Psoas muscle (tissue), 8 donors: ENCODE results near the gene ITIH1. TPM values are rescaled to one million over a fixed set of nuclear protein-coding genes. Genes with fewer than 3 reads are reported as not detected.

Source experiments
- ATAC-seq, 4 donors: fragments of 200-7000 bp; cut with Tn5 transposase; one replicate each; pipeline ENCODE4 v1.9.1; 2020; ENCODE audit warnings: moderate library complexity in 3 of 4, mild to moderate bottlenecking in 2 of 4
- DNase-seq, 2 donors: peaks; one replicate each; pipeline ENCODE4 v3.0.0-alpha.2; 2020
- H3K27ac ChIP-seq: fragments of 200-600 bp; one replicate; pipeline ENCODE4 v1.8.0; 2022
- H3K27me3 ChIP-seq, 3 donors: fragments of 200-600 bp in 1 of 3; one replicate each; pipeline versions ENCODE4 v1.6.1 to v1.8.0; 2013 to 2022; ENCODE audit warnings: low read length in 2 of 3, mild to moderate bottlenecking in 2 of 3, moderate library complexity in 1 of 3; ENCODE audit not compliant: insufficient read depth in 3 of 3
- H3K36me3 ChIP-seq, 2 donors: fragments of 200-600 bp in 1 of 2; one replicate each; pipeline versions ENCODE4 v1.6.1 to v1.8.0; 2013 to 2022; ENCODE audit warnings: low read depth in 1 of 2, mild to moderate bottlenecking in 1 of 2, moderate library complexity in 1 of 2; ENCODE audit not compliant: insufficient read depth in 1 of 2
- H3K4me1 ChIP-seq: fragments of 200-600 bp; one replicate; pipeline ENCODE4 v1.8.0; 2022
- H3K4me3 ChIP-seq: fragments of 200-600 bp; one replicate; pipeline ENCODE4 v1.8.0; 2022; ENCODE audit warnings: mild to moderate bottlenecking
- H3K9me3 ChIP-seq: fragments of 200-600 bp; one replicate; pipeline ENCODE4 v1.8.0; 2022
- WGBS, 3 donors: extraction: QIAGEN DNeasy Blood & Tissue Kit; methylation state at CpG; one replicate each; pipeline versions ENCODE4 v1.1.6 to v1.1.7; 2013; 5-methylcytosine and 5-hydroxymethylcytosine counted together
- intact Hi-C, 2 donors: fragments of 100-400 bp; cut with DNase I; formaldehyde crosslinking; loops; one replicate each; pipeline versions ENCODE4 v1.11.0 to v1.14.2; 2022
- polyA plus RNA-seq, 3 donors: library from polyadenylated mRNA; stranded (reverse); fragments of 200-250 nt; gene quantifications; one replicate each; pipeline ENCODE4 v1.2.3, GENCODE V29; 2013
- total RNA-seq, 4 donors: library from RNA; stranded (reverse); fragmentation: NEBNext Ultra II Directional in 2 of 4; extraction: Animal tissue kit (Norgen Biotek cat#: 25700) in 2 of 4; gene quantifications; one replicate each; pipeline versions ENCODE4 v1.2.1 to v1.2.4, GENCODE V29; 2021 to 2023
- TF ChIP-seq, protein P1 (sequence below): fragments of 200-600 bp; IDR thresholded peaks from one replicate; pipeline ENCODE4 v1.8.0; 2022; ENCODE audit warnings: antibody characterized with exemption
- donor health status: healthy with polysubstance abuse.
- donor health status: DM: no; HTN: no; CAD: no; lungs with moderate emphysema.
- donor health status: Bipolar disorder and iron deficiency.
- donor health status: healthy.
- donor health status: DM: yes; HTN: yes; CAD: no.
- donor health status: DM: no; HTN: no; CAD: no.
- donor health status: DM: no; HTN: no; CAD: no.
- donor health status: DM: yes; HTN: yes; CAD: no.

Gene ITIH1
- total and polyA plus RNA-seq, 7 donors, result 0.03 TPM; not detected in 6

- DNase-seq (no peak), ATAC-seq (no peak)
- Histone ChIP-seq H3K4me3 (no peak overlapping the region), H3K36me3 (peaks cover 2 to 100% of the 10 kb centered on the region in 2 donors), H3K27ac (no peak overlapping the region), H3K27me3 (no peaks in the 10 kb centered on the region), H3K4me1 (no peaks in the 10 kb centered on the region), H3K9me3 (no peaks in the 10 kb centered on the region)
- intact Hi-C loops, result loop anchor here in 1 of 2 donors (10.0 kb wide), 1 partner anchor 185 kb away; no protein-coding TSS in a partner anchor
- TF ChIP-seq, protein P1, sequence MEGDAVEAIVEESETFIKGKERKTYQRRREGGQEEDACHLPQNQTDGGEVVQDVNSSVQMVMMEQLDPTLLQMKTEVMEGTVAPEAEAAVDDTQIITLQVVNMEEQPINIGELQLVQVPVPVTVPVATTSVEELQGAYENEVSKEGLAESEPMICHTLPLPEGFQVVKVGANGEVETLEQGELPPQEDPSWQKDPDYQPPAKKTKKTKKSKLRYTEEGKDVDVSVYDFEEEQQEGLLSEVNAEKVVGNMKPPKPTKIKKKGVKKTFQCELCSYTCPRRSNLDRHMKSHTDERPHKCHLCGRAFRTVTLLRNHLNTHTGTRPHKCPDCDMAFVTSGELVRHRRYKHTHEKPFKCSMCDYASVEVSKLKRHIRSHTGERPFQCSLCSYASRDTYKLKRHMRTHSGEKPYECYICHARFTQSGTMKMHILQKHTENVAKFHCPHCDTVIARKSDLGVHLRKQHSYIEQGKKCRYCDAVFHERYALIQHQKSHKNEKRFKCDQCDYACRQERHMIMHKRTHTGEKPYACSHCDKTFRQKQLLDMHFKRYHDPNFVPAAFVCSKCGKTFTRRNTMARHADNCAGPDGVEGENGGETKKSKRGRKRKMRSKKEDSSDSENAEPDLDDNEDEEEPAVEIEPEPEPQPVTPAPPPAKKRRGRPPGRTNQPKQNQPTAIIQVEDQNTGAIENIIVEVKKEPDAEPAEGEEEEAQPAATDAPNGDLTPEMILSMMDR, result no peak
- 79 to 94% (median 90%) methylated on average over 1 of the region's 1 CpG for WGBS, 3 donors
Measured at GRCh38 chr3:52739730-52740129, 37.7 kb upstream of the ITIH1 start.

DNA sequence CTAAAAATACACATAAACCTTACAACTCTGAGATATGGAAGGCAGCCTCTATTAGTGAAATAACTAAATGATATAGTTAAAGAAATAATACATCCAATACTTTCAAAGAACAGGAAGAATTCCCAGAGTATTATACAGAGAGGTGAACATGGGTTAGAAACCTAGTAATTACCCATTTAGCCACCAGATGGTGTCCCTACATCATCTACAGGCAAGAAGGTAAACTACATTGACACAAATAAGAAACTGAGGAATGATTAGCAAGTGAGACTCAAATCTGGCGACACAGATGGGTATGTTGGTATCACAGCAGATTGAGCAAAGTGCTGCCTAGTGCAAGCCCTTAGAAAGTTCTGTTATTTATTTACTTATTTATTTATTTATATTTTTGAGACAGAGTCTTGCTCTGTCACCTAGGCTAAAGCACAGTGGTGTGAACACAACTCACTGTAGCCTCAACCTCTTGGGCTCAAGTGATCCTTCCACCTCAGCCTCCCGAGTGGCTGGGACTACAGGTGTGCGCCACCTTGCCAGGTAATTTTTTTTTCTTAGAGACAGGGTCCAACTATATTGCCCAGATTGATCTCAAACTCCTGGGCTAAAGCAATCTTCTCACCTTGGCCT, 34.9 kb upstream of the ITIH1 start:
- H3K4me3 ChIP-seq, result no peak overlapping the region
- ATAC-seq (peak in 2 of 4 donors; percentile 53 to 74), DNase-seq (no peak)
- H3K36me3 ChIP-seq, result peaks cover 3 to 100% of the 10 kb centered on the region in 2 donors
- no peaks in the 10 kb centered on the region for H3K9me3 ChIP-seq
- H3K27ac ChIP-seq, result no peak overlapping the region
- TF ChIP-seq, protein P1, result peak; percentile 65
- 90 to 93% (median 90%) methylated on average over 3 of the region's 3 CpGs for WGBS, 3 donors
- no peaks in the 10 kb centered on the region for H3K27me3 ChIP-seq
- no peaks in the 10 kb centered on the region for H3K4me1 ChIP-seq
- intact Hi-C loops, result loop anchor here (2.0 to 10.0 kb wide), 3 partner anchors 182 to 330 kb away; no protein-coding TSS in a partner anchor

DNA sequence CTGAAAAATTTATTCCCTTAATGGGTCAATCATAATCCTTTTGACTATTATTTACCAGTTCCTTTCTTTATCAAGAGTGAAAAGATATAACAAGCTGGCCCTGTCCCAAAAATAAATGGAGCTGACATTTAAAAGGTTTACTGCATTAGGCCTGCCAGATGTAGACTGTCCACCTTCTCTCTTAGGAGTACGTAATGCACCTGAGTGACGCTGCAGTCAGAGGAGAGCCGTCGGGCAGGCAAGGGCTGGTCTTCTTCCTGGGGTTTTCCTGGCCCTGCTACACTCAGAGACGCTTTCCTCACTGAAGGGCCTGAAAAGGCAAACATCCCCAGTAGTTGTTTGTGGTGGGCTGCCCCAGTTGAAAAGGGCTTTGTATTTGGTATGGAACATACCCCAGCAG, 34.2 kb upstream of the ITIH1 start:
- DNase-seq (no peak), ATAC-seq (no peak)
- H3K27me3 ChIP-seq, result no peaks in the 10 kb centered on the region
- H3K9me3 ChIP-seq, result no peaks in the 10 kb centered on the region
- no peak overlapping the region for H3K4me3 ChIP-seq
- WGBS, 3 donors, result 92 to 98% (median 96%) methylated on average over 5 of the region's 5 CpGs
- H3K36me3 ChIP-seq, result peaks cover 3 to 100% of the 10 kb centered on the region in 2 donors
- TF ChIP-seq, protein P1, result no peak
- H3K27ac ChIP-seq, result no peak overlapping the region
- H3K4me1 ChIP-seq, result no peaks in the 10 kb centered on the region
- intact Hi-C loops, result loop anchor here (2.0 to 10.0 kb wide), 3 partner anchors 182 to 330 kb away; no protein-coding TSS in a partner anchor

DNA sequence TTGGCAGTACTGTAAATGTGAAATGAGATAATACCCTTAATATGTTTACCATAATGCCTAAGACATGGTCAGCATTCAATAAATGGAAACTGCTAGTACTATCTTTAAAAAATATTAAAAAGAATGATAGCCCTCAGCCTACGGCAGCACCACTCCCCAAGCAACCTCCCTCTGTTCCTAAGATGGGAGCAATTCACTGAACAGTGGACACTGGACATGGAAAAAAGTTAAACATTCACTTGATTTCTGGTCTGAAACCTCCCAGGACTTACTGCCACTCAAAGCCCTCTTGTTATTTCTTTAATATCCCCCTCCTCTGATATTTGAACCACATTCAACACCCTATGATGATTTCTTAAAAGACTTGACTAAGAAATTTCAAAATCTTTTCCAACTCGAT, 33.7 kb upstream of the ITIH1 start:
- TF ChIP-seq, protein P1, result no peak
- H3K4me1 ChIP-seq, result no peaks in the 10 kb centered on the region
- H3K9me3 ChIP-seq, result no peaks in the 10 kb centered on the region
- H3K27ac ChIP-seq, result no peak overlapping the region
- peaks cover 3 to 100% of the 10 kb centered on the region in 2 donors for H3K36me3 ChIP-seq
- no peak for DNase-seq
- H3K4me3 ChIP-seq, result no peak overlapping the region
- intact Hi-C loops, result loop anchor here (2.0 to 10.0 kb wide), 3 partner anchors 181 to 329 kb away; no protein-coding TSS in a partner anchor
- no peaks in the 10 kb centered on the region for H3K27me3 ChIP-seq
- no peak for ATAC-seq
- WGBS, 3 donors, result 90 to 98% (median 91%) methylated on average over 2 of the region's 2 CpGs
